Measurements from ENCODE around the gene UBP1. TPM values are rescaled to one million over a fixed set of nuclear protein-coding genes. Genes with fewer than 3 reads are reported as not detected.
A peak's percentile ranks its signal among the peaks of the same experiment; 100 is the strongest.

Gene UBP1
- total RNA-seq, 6 donors from 2014 or later, result 60.2 to 81.4 (median 65.8) TPM

- Histone ChIP-seq H3K4me1 (no peaks in the 10 kb centered on the region), H3K9me3 (no peaks in the 10 kb centered on the region), H3K36me3 (peaks cover 39 to 94% (median 58%) of the 10 kb centered on the region in 4 donors), H3K4me3 (no peak overlapping the region), H3K27ac (no peak overlapping the region), H3K27me3 (no peaks in the 10 kb centered on the region)
- ATAC-seq (ENCODE audit: low FRiP score in 2 of 2) (no peak), DNase-seq (no peak)
- TF ChIP-seq EP300 (IDR thresholded peaks at IDR 0.05) (no peak), POLR2A (IDR thresholded peaks at IDR 0.05) (no peak), POLR2AphosphoS5 (IDR thresholded peaks at IDR 0.05) (no peak)
- TF ChIP-seq, protein P1, sequence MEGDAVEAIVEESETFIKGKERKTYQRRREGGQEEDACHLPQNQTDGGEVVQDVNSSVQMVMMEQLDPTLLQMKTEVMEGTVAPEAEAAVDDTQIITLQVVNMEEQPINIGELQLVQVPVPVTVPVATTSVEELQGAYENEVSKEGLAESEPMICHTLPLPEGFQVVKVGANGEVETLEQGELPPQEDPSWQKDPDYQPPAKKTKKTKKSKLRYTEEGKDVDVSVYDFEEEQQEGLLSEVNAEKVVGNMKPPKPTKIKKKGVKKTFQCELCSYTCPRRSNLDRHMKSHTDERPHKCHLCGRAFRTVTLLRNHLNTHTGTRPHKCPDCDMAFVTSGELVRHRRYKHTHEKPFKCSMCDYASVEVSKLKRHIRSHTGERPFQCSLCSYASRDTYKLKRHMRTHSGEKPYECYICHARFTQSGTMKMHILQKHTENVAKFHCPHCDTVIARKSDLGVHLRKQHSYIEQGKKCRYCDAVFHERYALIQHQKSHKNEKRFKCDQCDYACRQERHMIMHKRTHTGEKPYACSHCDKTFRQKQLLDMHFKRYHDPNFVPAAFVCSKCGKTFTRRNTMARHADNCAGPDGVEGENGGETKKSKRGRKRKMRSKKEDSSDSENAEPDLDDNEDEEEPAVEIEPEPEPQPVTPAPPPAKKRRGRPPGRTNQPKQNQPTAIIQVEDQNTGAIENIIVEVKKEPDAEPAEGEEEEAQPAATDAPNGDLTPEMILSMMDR (IDR thresholded peaks at IDR 0.05), result no peak
- 80 to 91% methylated on average over 2 of the region's 2 CpGs for WGBS, 2 donors
These were observed 38.4 kb downstream of the UBP1 start for GRCh38 chr3:33401781-33402180.

- H3K27ac ChIP-seq, result no peak overlapping the region
- no peaks in the 10 kb centered on the region for H3K4me1 ChIP-seq
- no peak for TF ChIP-seq EP300 (IDR thresholded peaks at IDR 0.05)
- TF ChIP-seq, protein P1 (IDR thresholded peaks at IDR 0.05), result no peak
- no peak for TF ChIP-seq POLR2AphosphoS5 (IDR thresholded peaks at IDR 0.05)
- no peak for TF ChIP-seq POLR2A (IDR thresholded peaks at IDR 0.05)
- 97 to 100% methylated on average over 5 of the region's 5 CpGs for WGBS, 2 donors
- ATAC-seq (ENCODE audit: low FRiP score in 2 of 2), result no peak
- H3K9me3 ChIP-seq, result no peaks in the 10 kb centered on the region
- no peak overlapping the region for H3K4me3 ChIP-seq
- peaks cover 41 to 96% (median 60%) of the 10 kb centered on the region in 4 donors for H3K36me3 ChIP-seq
- H3K27me3 ChIP-seq, result no peaks in the 10 kb centered on the region
- no peak for DNase-seq
These were observed 41.8 kb downstream of the UBP1 start for GRCh38 chr3:33398410-33398809.

DNA sequence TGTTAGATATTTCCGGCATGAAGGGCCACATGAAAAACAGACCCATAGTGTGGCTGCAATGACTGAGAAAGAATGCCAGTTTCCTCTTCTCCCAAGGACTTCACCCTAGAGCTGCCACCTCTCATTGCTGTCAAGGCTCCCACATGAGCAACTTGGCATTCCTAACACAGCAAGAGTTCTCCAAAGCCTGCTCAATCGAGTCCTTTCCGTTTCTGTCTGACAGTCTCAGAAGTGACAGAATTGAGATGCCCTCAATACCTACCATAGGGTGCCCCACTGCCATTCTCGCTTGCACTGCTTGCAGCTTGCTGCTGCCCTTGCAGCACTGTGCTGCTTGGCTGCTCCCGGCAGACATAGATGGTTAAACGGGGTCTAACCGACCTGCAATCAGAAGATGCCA, 44.3 kb downstream of the UBP1 start:
- WGBS, 2 donors, result 76 to 78% methylated on average over 7 of the region's 7 CpGs
- no peaks in the 10 kb centered on the region for H3K27me3 ChIP-seq
- TF ChIP-seq EP300 (IDR thresholded peaks at IDR 0.05), result no peak
- TF ChIP-seq, protein P1 (IDR thresholded peaks at IDR 0.05), result no peak
- TF ChIP-seq POLR2A (IDR thresholded peaks at IDR 0.05), result no peak
- TF ChIP-seq POLR2AphosphoS5 (IDR thresholded peaks at IDR 0.05), result no peak
- H3K4me1 ChIP-seq, result no peaks in the 10 kb centered on the region
- H3K9me3 ChIP-seq, result no peaks in the 10 kb centered on the region
- H3K36me3 ChIP-seq, result peaks cover 35 to 99% (median 70%) of the 10 kb centered on the region in 4 donors
- ATAC-seq (ENCODE audit: low FRiP score in 2 of 2) (peak in 1 of 2 donors; percentile 72), DNase-seq (no peak)
- H3K27ac ChIP-seq, result no peak overlapping the region
- H3K4me3 ChIP-seq, result no peak overlapping the region

DNA sequence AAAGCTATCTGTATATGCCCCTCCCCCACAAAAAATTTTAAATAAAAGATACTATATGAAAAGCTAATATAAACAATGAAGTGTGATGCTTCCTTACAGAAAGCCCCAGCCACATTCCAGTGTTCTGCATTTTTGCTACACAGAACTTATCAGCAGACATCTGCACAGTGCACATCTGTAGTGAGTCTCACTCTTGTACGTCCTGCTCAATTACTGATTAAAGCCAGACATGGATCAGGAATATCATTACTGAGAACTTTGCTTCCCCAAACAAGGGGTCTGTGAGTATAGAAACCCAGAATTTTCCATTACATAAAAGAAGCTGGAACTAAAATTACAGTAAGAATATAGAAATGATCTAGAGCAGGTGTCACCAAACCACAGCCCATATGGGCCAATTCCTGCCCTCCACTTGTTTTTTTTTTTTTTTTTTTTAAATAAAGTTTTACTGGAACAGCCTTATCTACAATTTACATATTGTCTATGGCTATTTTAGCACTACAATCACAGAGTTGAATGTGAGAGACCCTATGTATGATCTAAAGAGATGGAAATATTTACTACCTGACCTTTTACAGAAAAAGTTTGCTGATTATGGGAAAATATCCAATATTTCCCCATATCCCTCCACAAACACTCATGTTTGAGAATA, 45.7 kb downstream of the UBP1 start:
- peaks cover 30 to 98% (median 72%) of the 10 kb centered on the region in 4 donors for H3K36me3 ChIP-seq
- no peak for TF ChIP-seq EP300 (IDR thresholded peaks at IDR 0.05)
- TF ChIP-seq, protein P1 (IDR thresholded peaks at IDR 0.05), result no peak
- no peak for TF ChIP-seq POLR2AphosphoS5 (IDR thresholded peaks at IDR 0.05)
- TF ChIP-seq POLR2A (IDR thresholded peaks at IDR 0.05), result no peak
- no peak for ATAC-seq (ENCODE audit: low FRiP score in 2 of 2)
- no peak for DNase-seq
- WGBS, 2 donors, result 95 to 96% methylated on average over 1 of the region's 1 CpG
- H3K4me1 ChIP-seq, result no peaks in the 10 kb centered on the region
- H3K9me3 ChIP-seq, result no peaks in the 10 kb centered on the region
- H3K27me3 ChIP-seq, result no peaks in the 10 kb centered on the region
- no peak overlapping the region for H3K4me3 ChIP-seq
- no peak overlapping the region for H3K27ac ChIP-seq

DNA sequence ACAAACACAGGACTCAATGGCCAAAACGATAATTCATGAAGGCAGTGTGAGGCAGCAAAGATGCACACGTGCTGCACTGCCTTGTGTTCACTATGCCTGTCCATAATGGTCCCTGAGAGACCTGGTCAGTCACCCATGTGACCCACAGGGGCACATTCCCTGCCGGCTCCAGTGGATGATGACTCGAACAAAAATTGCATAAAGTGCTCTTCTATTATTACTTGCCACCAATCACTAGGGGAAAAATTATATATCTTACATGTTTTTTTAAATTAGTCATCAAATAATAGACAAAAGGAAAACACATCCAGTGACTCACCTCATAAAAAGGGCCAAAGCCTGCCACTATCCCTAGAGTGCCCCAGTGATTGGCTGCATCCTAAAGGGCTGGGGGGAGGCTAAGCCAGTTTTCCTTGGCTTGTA, 47.5 kb downstream of the UBP1 start:
- Histone ChIP-seq H3K9me3 (no peaks in the 10 kb centered on the region), H3K27me3 (no peaks in the 10 kb centered on the region), H3K4me3 (no peak overlapping the region), H3K4me1 (no peaks in the 10 kb centered on the region), H3K27ac (no peak overlapping the region), H3K36me3 (peaks cover 20 to 94% (median 64%) of the 10 kb centered on the region in 4 donors)
- WGBS, 2 donors, result 69 to 82% methylated on average over 4 of the region's 4 CpGs
- ATAC-seq (ENCODE audit: low FRiP score in 2 of 2) (no peak), DNase-seq (no peak)
- TF ChIP-seq, protein P1 (IDR thresholded peaks at IDR 0.05), result no peak
- no peak for TF ChIP-seq POLR2A (IDR thresholded peaks at IDR 0.05)
- TF ChIP-seq POLR2AphosphoS5 (IDR thresholded peaks at IDR 0.05), result no peak
- TF ChIP-seq EP300 (IDR thresholded peaks at IDR 0.05), result no peak

Data from upper lobe of left lung (tissue), 6 donors.